ENCODE results near the gene SPEN.

The SPEN gene

DNA sequence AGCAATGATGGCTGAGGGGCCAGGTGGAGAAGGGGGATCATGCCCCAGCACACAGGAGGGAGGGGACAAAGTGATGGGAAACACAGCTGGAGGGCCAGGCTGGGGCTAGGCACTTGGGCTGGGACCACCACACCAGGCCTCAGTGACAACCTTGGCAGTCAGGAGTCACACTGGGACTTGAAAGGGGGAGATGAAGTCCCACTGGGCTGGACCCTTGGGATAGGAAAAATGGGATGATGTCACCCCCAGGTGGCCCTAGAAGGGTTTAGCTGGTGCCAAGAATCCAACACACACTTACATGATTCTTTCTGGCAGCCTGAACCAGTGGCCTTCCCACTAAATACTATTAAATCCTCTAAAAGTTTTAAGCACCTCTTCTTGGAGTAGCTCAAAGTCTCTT, 111.3 kb downstream of the SPEN start:
- Histone ChIP-seq H3K4me1 (ENCODE audit: control insufficient read depth, insufficient read depth, low read length, poor library complexity, severe bottlenecking) (peaks cover 20% of the 10 kb centered on the region), H3K36me3 (ENCODE audit: control insufficient read depth, insufficient read depth, low read length) (peaks cover 10% of the 10 kb centered on the region), H3K4me3 (ENCODE audit: extremely low read depth, insufficient read depth, low read length, poor library complexity, severe bottlenecking) (no peak overlapping the region), H3K27ac (ENCODE audit: low read depth, low read length, severe bottlenecking) (no peak overlapping the region), H3K9me3 (ENCODE audit: control insufficient read depth, low read length) (no peaks in the 10 kb centered on the region)

DNA sequence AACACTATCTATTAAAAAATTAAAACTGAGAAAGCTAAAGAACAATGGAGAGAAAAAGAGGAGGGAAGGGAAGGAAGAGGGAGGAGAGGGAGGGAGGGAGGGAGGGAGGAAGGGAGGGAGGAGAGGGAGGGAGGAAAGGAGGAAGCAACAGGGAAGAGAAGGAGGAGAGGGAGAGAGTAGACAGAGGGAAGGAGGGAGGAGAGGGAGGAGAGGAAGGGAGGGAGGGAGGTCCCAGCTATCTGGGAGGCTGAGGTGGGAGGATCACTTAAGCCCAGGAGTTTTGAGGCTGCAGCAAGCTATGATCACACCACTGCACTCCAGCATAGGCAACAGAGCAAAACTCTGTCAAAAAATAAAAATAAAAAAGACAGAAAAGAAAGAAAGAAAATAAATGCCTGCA, 111.9 kb downstream of the SPEN start:
- H3K36me3 ChIP-seq (ENCODE audit: control insufficient read depth, insufficient read depth, low read length) = peaks cover 5% of the 10 kb centered on the region
- H3K9me3 ChIP-seq (ENCODE audit: control insufficient read depth, low read length) = no peaks in the 10 kb centered on the region
- no peak overlapping the region for H3K27ac ChIP-seq (ENCODE audit: low read depth, low read length, severe bottlenecking)
- H3K4me3 ChIP-seq (ENCODE audit: extremely low read depth, insufficient read depth, low read length, poor library complexity, severe bottlenecking) = no peak overlapping the region
- H3K4me1 ChIP-seq (ENCODE audit: control insufficient read depth, insufficient read depth, low read length, poor library complexity, severe bottlenecking) = peaks cover 15% of the 10 kb centered on the region

DNA sequence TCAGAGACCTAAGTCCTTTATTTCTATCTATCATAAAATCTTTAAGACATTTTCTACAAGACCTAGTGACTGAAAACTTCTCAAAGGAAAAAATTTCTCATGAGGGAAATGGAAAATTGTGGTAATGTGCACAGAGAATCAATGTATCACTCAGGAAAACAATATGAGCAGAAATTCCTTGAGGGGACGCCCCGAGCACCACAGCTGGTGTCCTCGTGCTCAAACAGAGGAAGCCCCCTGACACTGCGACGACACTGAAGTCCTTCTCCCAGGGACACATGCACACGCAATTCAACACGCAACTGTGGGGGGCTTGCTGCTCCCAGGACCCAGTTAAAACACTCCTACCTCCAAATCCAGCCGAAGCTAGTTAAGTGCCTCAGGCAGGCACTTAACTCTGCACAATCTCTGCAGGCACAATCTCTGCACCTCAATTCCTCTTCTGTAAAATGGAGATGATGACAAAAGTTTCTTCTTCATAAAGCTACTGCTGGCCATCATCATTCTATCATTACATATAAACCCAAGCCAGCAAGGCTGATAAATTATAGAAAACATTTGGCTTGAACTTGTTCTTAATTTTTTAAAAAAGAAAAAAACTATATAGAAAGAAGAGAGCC, 112.4 kb downstream of the SPEN start:
- Histone ChIP-seq H3K9me3 (ENCODE audit: control insufficient read depth, low read length) (no peaks in the 10 kb centered on the region), H3K27ac (ENCODE audit: low read depth, low read length, severe bottlenecking) (no peak overlapping the region), H3K36me3 (ENCODE audit: control insufficient read depth, insufficient read depth, low read length) (peaks cover 7% of the 10 kb centered on the region), H3K4me1 (ENCODE audit: control insufficient read depth, insufficient read depth, low read length, poor library complexity, severe bottlenecking) (peaks cover 15% of the 10 kb centered on the region), H3K4me3 (ENCODE audit: extremely low read depth, insufficient read depth, low read length, poor library complexity, severe bottlenecking) (no peak overlapping the region)
- WGBS, 2 experiments (ENCODE audit: insufficient coverage in 2 of 2) = 87 to 97% methylated on average over 5 to 7 of the region's 8 CpGs

DNA sequence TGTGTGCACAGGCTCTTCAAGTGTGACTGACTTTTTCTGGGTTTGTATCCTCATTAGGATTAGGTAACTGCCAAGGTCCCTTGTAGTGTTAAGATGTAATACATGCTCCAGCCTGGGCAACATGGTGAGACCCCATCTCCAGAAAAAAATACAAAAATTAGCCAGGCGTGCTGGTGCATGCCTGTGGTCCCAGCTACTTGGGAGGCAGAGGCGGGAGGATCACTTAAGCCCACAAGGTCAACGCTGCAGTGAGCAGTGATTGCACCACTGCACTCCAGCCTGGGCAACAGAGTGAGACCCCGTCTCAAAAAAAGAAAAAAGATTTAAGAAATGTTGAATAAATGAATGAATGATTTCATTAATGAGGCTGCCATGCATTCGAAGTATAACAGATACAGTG, 113.3 kb downstream of the SPEN start:
- WGBS, 2 experiments (ENCODE audit: insufficient coverage in 2 of 2) = 94 to 97% methylated on average over 3 of the region's 5 CpGs
- Histone ChIP-seq H3K4me3 (ENCODE audit: extremely low read depth, insufficient read depth, low read length, poor library complexity, severe bottlenecking) (no peak overlapping the region), H3K27ac (ENCODE audit: low read depth, low read length, severe bottlenecking) (no peak overlapping the region), H3K4me1 (ENCODE audit: control insufficient read depth, insufficient read depth, low read length, poor library complexity, severe bottlenecking) (peaks cover 14% of the 10 kb centered on the region), H3K36me3 (ENCODE audit: control insufficient read depth, insufficient read depth, low read length) (peaks cover 11% of the 10 kb centered on the region), H3K9me3 (ENCODE audit: control insufficient read depth, low read length) (no peaks in the 10 kb centered on the region)

DNA sequence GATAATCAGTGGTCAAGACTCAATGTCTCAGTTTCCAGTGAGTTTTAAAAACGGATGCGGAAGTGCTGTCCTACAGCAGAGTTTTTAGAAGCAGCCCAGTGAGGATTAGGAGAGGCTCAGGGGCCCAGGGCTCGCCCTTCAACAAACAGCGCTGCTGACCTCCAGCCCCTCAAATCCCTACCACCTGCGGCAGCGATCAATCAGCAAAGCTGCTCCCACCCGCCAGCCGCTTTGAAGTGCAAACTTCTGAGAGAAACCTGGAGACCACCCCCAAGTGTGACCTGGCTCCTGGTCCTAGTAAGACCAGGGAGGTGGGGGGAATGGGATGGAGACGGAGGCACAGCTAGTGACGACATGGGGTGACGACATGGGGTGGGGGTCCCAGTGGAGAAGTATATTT, 114.0 kb downstream of the SPEN start:
- 46 to 51% methylated on average over 7 of the region's 11 CpGs for WGBS, 2 experiments (ENCODE audit: insufficient coverage in 2 of 2)
- peaks cover 12% of the 10 kb centered on the region for H3K36me3 ChIP-seq (ENCODE audit: control insufficient read depth, insufficient read depth, low read length)
- no peak overlapping the region for H3K27ac ChIP-seq (ENCODE audit: low read depth, low read length, severe bottlenecking)
- no peak overlapping the region for H3K4me3 ChIP-seq (ENCODE audit: extremely low read depth, insufficient read depth, low read length, poor library complexity, severe bottlenecking)
- peaks cover 10% of the 10 kb centered on the region for H3K4me1 ChIP-seq (ENCODE audit: control insufficient read depth, insufficient read depth, low read length, poor library complexity, severe bottlenecking)
- no peaks in the 10 kb centered on the region for H3K9me3 ChIP-seq (ENCODE audit: control insufficient read depth, low read length)

DNA sequence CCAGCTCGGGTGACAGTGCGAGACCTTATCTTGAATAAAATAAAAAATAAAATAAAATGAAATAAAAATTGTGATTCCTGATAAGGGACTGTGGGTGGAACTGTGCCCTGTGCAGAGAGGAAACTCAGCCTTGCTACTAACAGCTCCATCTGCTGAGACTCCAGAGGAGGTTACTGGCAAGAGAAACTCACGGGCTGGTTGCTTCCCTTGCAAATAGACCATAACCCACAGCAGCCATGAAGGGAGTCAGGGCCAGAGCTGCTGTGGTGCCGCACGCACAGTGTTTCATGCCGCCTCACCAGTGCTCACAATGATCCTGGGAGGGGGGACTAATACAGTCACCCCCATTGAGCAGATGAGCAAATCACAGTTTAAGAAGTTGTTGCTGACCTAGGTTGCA, 114.7 kb downstream of the SPEN start:
- H3K36me3 ChIP-seq (ENCODE audit: control insufficient read depth, insufficient read depth, low read length) = peaks cover 15% of the 10 kb centered on the region
- H3K4me3 ChIP-seq (ENCODE audit: extremely low read depth, insufficient read depth, low read length, poor library complexity, severe bottlenecking) = no peak overlapping the region
- peaks cover 8% of the 10 kb centered on the region for H3K4me1 ChIP-seq (ENCODE audit: control insufficient read depth, insufficient read depth, low read length, poor library complexity, severe bottlenecking)
- no peak overlapping the region for H3K27ac ChIP-seq (ENCODE audit: low read depth, low read length, severe bottlenecking)
- WGBS, 2 experiments (ENCODE audit: insufficient coverage in 2 of 2) = 90 to 94% methylated on average over 4 of the region's 6 CpGs
- no peaks in the 10 kb centered on the region for H3K9me3 ChIP-seq (ENCODE audit: control insufficient read depth, low read length)

DNA sequence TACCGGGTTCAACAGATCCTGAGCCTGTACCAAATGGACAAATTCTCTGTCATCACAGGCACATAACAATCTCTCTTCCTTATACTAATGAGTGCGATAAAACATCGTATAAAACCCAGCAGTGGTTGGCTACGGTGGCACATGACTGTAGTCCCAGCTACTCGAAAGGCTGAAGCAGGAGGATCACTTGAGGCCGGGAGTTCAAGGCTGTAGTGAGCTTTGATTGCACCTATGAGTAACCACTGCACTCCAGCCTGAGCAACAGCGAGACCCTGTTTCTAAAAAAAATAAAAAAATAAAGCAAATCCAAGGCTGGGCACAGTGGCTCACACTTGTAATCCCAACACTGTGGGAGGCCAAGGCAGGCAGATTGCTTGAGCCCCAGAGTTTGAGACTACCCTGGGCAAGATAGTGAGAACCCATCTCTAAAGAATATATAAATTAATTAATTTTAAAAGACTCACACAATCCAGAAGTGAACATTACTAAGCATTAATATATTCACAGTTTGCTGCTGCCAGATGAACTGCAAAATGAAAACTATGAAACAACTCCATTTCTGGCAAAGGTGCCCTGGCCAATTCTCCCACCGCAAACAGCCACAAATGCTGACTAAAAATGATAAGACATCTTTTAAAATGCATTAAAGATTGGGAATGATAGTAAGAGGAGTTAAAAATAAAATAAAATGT, 115.3 kb downstream of the SPEN start:
- Histone ChIP-seq H3K9me3 (ENCODE audit: control insufficient read depth, low read length) (no peaks in the 10 kb centered on the region), H3K36me3 (ENCODE audit: control insufficient read depth, insufficient read depth, low read length) (peaks cover 21% of the 10 kb centered on the region), H3K4me1 (ENCODE audit: control insufficient read depth, insufficient read depth, low read length, poor library complexity, severe bottlenecking) (peaks cover 3% of the 10 kb centered on the region), H3K4me3 (ENCODE audit: extremely low read depth, insufficient read depth, low read length, poor library complexity, severe bottlenecking) (no peak overlapping the region), H3K27ac (ENCODE audit: low read depth, low read length, severe bottlenecking) (no peak overlapping the region)
- 93 to 95% methylated on average over 6 to 7 of the region's 8 CpGs for WGBS, 2 experiments (ENCODE audit: insufficient coverage in 2 of 2)

DNA sequence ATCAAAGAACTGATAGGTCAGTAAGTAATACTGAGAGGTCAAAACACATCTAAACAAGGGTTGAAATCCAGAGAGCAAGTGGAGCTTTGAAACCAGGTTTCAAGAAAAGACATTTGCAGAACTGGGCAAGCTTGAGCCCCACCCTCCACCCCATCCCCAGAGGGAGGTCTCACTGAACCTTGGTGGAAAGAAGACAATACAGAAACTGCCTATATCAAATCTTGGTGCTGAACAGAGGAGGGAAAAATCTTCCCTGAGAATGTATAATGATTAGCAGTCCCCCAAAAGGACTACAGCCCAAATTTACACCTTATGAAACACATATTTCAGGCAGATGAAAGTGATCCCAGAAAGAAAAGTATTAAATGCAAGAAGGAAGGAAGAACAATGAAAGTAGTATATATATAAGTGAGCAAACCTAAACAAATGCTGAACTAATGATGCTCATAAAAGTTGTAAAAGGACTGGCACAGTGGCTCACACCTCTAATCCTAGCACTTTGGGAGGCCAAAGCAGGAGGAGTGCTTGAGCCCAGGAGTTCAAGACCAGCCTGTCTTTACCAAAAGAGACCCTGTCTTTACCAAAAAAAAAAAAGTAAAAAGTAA, 116.0 kb downstream of the SPEN start:
- Histone ChIP-seq H3K9me3 (ENCODE audit: control insufficient read depth, low read length) (no peaks in the 10 kb centered on the region), H3K27ac (ENCODE audit: low read depth, low read length, severe bottlenecking) (no peak overlapping the region), H3K4me1 (ENCODE audit: control insufficient read depth, insufficient read depth, low read length, poor library complexity, severe bottlenecking) (peaks cover 2% of the 10 kb centered on the region), H3K36me3 (ENCODE audit: control insufficient read depth, insufficient read depth, low read length) (peaks cover 28% of the 10 kb centered on the region), H3K4me3 (ENCODE audit: extremely low read depth, insufficient read depth, low read length, poor library complexity, severe bottlenecking) (no peak overlapping the region)

DNA sequence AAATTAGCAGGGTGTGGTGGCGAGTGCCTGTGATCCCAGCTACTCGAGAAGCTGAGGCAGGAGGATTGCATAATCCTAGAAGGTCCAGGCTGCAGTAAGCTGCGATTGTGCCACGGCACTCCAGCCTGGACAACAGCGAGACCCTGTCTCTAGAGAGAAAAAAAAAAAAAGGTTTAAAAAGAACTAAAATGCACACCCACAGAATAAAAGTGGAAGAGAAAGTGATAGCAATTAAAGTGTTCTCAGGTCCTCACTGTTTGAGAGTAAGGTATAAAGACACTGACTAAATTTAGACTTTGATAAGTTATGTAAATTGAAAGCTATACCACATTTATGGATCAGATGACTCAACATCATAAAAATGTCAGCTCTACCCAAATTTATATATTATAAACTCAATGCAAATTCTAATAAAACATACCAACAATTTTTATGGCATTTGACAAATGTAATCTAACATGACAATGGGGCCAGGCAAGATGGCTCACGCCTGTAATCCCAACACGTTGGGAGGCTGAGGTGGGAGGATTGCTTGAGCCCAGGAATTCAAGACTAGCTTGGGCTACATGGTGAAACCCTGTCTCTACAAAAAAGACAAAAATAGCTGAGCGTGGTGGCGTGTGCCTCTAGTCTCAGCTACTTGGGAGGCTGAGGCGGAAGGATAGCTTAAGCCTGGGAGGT, 116.6 kb downstream of the SPEN start:
- WGBS, 2 experiments (ENCODE audit: insufficient coverage in 2 of 2) = 93 to 95% methylated on average over 7 to 8 of the region's 10 CpGs
- H3K4me1 ChIP-seq (ENCODE audit: control insufficient read depth, insufficient read depth, low read length, poor library complexity, severe bottlenecking) = peaks cover 2% of the 10 kb centered on the region
- no peak overlapping the region for H3K27ac ChIP-seq (ENCODE audit: low read depth, low read length, severe bottlenecking)
- peaks cover 34% of the 10 kb centered on the region for H3K36me3 ChIP-seq (ENCODE audit: control insufficient read depth, insufficient read depth, low read length)
- no peak overlapping the region for H3K4me3 ChIP-seq (ENCODE audit: extremely low read depth, insufficient read depth, low read length, poor library complexity, severe bottlenecking)
- H3K9me3 ChIP-seq (ENCODE audit: control insufficient read depth, low read length) = peaks cover 5% of the 10 kb centered on the region

DNA sequence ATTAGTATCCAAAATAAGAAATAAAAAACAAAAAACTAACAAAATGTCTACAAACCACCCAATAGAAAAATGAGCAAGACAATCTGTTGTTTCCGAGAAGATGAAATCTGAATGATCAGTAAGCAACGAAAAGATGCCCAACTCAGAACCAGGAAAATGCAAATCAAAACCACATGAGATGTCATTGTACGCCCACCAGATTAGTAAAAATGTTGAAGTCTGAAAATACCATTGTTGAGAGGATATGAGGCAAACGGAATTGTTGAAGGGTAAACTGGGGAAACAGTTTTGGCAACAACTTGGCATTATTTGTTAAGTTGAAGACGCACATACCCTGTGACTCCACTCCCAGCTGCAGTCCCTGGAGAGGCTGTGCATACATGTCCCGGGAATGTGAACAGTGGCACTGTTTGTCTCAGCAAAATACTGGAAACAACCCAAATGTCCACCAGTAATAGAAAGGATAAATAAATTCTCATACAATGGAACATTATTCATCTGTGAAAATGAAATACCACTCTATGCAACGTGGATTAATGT, 117.8 kb downstream of the SPEN start:
- peaks cover 46% of the 10 kb centered on the region for H3K36me3 ChIP-seq (ENCODE audit: control insufficient read depth, insufficient read depth, low read length)
- WGBS, 2 experiments (ENCODE audit: insufficient coverage in 2 of 2) = 95% methylated on average over 4 to 5 of the region's 7 CpGs
- no peak overlapping the region for H3K4me3 ChIP-seq (ENCODE audit: extremely low read depth, insufficient read depth, low read length, poor library complexity, severe bottlenecking)
- peaks cover 15% of the 10 kb centered on the region for H3K9me3 ChIP-seq (ENCODE audit: control insufficient read depth, low read length)
- H3K4me1 ChIP-seq (ENCODE audit: control insufficient read depth, insufficient read depth, low read length, poor library complexity, severe bottlenecking) = peaks cover 2% of the 10 kb centered on the region
- H3K27ac ChIP-seq (ENCODE audit: low read depth, low read length, severe bottlenecking) = no peak overlapping the region

All from mesodermal cell (in vitro differentiated cells).